Activated CD4-positive, alpha-beta T cell treated with anti-CD3 and anti-CD28 coated beads for 36 hours (primary cell): ENCODE data around the gene CYP4F11. TPM values are rescaled to one million over a fixed set of nuclear protein-coding genes. Genes with fewer than 3 reads are reported as not detected.
A peak's percentile ranks its signal among the peaks of the same experiment; 100 is the strongest.
"Not testable (repeated sequence)": the region's sequence is repeated elsewhere in the genome, so short reads cannot be mapped to it uniquely, and the experiment has no call there.

Source experiments
- ATAC-seq: fragments of 200-7000 bp; cut with Tn5 transposase; one replicate; pipeline ENCODE4 v1.10.0; 2021; ENCODE audit warnings: mild to moderate bottlenecking, moderate library complexity
- CTCF ChIA-PET: fragments of 350-600 bp; sonication (Branson Sonifier 250); formaldehyde crosslinking; loops from one replicate; lab custom pipeline; 2021; ENCODE audit warnings: antibody characterized with exemption; lab: Charles Lee
- POLR2A ChIA-PET: fragments of 350-600 bp; sonication (Branson Sonifier 250); formaldehyde crosslinking; loops from one replicate; lab custom pipeline; 2021; ENCODE audit warnings: antibody characterized with exemption, inconsistent platforms; lab: Charles Lee
- DNase-seq: peaks from one replicate; pipeline ENCODE4 v3.0.0-alpha.2; 2020
- H3K27ac Mint-ChIP-seq: one replicate; pipeline ENCODE4 v1.8.0; 2021; ENCODE audit warnings: mixed read lengths
- H3K27me3 Mint-ChIP-seq: one replicate; pipeline ENCODE4 v1.8.0; 2021; ENCODE audit warnings: mixed read lengths
- H3K36me3 Mint-ChIP-seq: one replicate; pipeline ENCODE4 v1.8.0; 2021; ENCODE audit warnings: low read depth, mixed read lengths
- H3K4me1 Mint-ChIP-seq: one replicate; pipeline ENCODE4 v1.8.0; 2021; ENCODE audit warnings: mixed read lengths
- H3K4me3 Mint-ChIP-seq: one replicate; pipeline ENCODE4 v1.8.0; 2021; ENCODE audit warnings: mild to moderate bottlenecking, moderate library complexity, mixed read lengths
- H3K9me3 Mint-ChIP-seq: one replicate; pipeline ENCODE4 v1.8.0; 2021; ENCODE audit warnings: low read depth, mixed read lengths
- intact Hi-C, 2 experiments: fragments of 100-400 bp; cut with DNase I in 1 of 2; cut with micrococcal nuclease in 1 of 2; formaldehyde crosslinking; loops; one replicate each; pipeline versions ENCODE4 v1.14.2 to v1.15.1; 2022 to 2024; cut with DNase I, micrococcal nuclease
- total RNA-seq, 2 experiments: library from RNA; stranded (reverse); gene quantifications; one replicate each; pipeline ENCODE4 v1.2.3, GENCODE V29; 2021

The CYP4F11 gene
- total RNA-seq, result not detected

- Mint-ChIP-seq H3K4me3 (no peak within 1 kb of the TSS), H3K9me3 (peaks cover 5% of the 10 kb centered on the region), H3K27ac (no peak within 1 kb of the TSS), H3K27me3 (peaks cover 5% of the 10 kb centered on the region), H3K36me3 (no peaks in the 10 kb centered on the region), H3K4me1 (no peaks in the 10 kb centered on the region)
- POLR2A ChIA-PET, result no interaction called here
- CTCF ChIA-PET, result interaction anchor here (1.0 kb wide), 1 partner anchor 125 kb away, joined by 4 read pairs; no protein-coding TSS in a partner anchor
- ATAC-seq, result no peak
- DNase-seq, result no peak
- intact Hi-C loops, result no loop called here
Observed at GRCh38 chr19:15934332-15935078, at the start of gene CYP4F11. TSS of gene CYP4F11 (minus strand) at chr19:15934529. CDS start at chr19:15934408, 121 bp downstream.

GRCh38 chr19:15979293-15979692 is 45.0 kb upstream of the CYP4F11 start:
- DNase-seq, result no peak
- Mint-ChIP-seq H3K4me1 (no peaks in the 10 kb centered on the region), H3K4me3 (no peak overlapping the region), H3K27ac (no peak overlapping the region), H3K27me3 (peaks cover 29% of the 10 kb centered on the region), H3K36me3 (peaks cover 4% of the 10 kb centered on the region), H3K9me3 (peaks cover 6% of the 10 kb centered on the region)
- ChIA-PET POLR2A (no interaction called here), CTCF (interaction anchor here (0.9 kb wide), 1 partner anchor 22 kb away, joined by 5 read pairs; no protein-coding TSS in a partner anchor)
- ATAC-seq, result no peak
- intact Hi-C loops, result no loop called here

GRCh38 chr19:15977690-15978089 is 43.4 kb upstream of the CYP4F11 start:
- ATAC-seq, result no peak
- no peak for DNase-seq
- CTCF ChIA-PET, result interaction anchor here (0.6 kb wide), 1 partner anchor 346 kb away, joined by 5 read pairs; no protein-coding TSS in a partner anchor
- intact Hi-C loops, result no loop called here
- Mint-ChIP-seq H3K27ac (no peak overlapping the region), H3K9me3 (peaks cover 3% of the 10 kb centered on the region), H3K36me3 (peaks cover 2% of the 10 kb centered on the region), H3K4me3 (no peak overlapping the region), H3K4me1 (no peaks in the 10 kb centered on the region), H3K27me3 (peaks cover 33% of the 10 kb centered on the region)
- POLR2A ChIA-PET, result no interaction called here

GRCh38 chr19:15976836-15977689 is 42.7 kb upstream of the CYP4F11 start:
- H3K27me3 Mint-ChIP-seq, result peaks cover 36% of the 10 kb centered on the region
- intact Hi-C loops, result no loop called here
- ATAC-seq (no peak), DNase-seq (no peak)
- no peak overlapping the region for H3K4me3 Mint-ChIP-seq
- no peak overlapping the region for H3K27ac Mint-ChIP-seq
- peaks cover 3% of the 10 kb centered on the region for H3K9me3 Mint-ChIP-seq
- H3K36me3 Mint-ChIP-seq, result peaks cover 2% of the 10 kb centered on the region
- POLR2A ChIA-PET, result no interaction called here
- no peaks in the 10 kb centered on the region for H3K4me1 Mint-ChIP-seq
- CTCF ChIA-PET, result no interaction called here

GRCh38 chr19:15974856-15975255 is 40.5 kb upstream of the CYP4F11 start:
- H3K9me3 Mint-ChIP-seq, result no peaks in the 10 kb centered on the region
- intact Hi-C loops, result no loop called here
- H3K27me3 Mint-ChIP-seq, result peaks cover 44% of the 10 kb centered on the region
- ATAC-seq (no peak), DNase-seq (no peak)
- ChIA-PET POLR2A (no interaction called here), CTCF (no interaction called here)
- H3K27ac Mint-ChIP-seq, result no peak overlapping the region
- H3K4me1 Mint-ChIP-seq, result no peaks in the 10 kb centered on the region
- H3K4me3 Mint-ChIP-seq, result no peak overlapping the region
- no peaks in the 10 kb centered on the region for H3K36me3 Mint-ChIP-seq

- H3K4me3 Mint-ChIP-seq, H3K27ac Mint-ChIP-seq, H3K4me1 Mint-ChIP-seq, H3K9me3 Mint-ChIP-seq, CTCF ChIA-PET, intact Hi-C loops, H3K36me3 Mint-ChIP-seq, ATAC-seq, DNase-seq: not testable (repeated sequence)
- peaks cover 34% of the 10 kb centered on the region for H3K27me3 Mint-ChIP-seq
- POLR2A ChIA-PET, result interaction anchor here (0.6 kb wide), 1 partner anchor 76 kb away, joined by 3 read pairs; no protein-coding TSS in a partner anchor
Observed at GRCh38 chr19:15972043-15972442, 37.7 kb upstream of the CYP4F11 start.

GRCh38 chr19:15971224-15971780 is 37.0 kb upstream of the CYP4F11 start:
- no peaks in the 10 kb centered on the region for H3K9me3 Mint-ChIP-seq
- H3K4me1 Mint-ChIP-seq, result no peaks in the 10 kb centered on the region
- POLR2A ChIA-PET, result no interaction called here
- H3K27ac Mint-ChIP-seq, result no peak overlapping the region
- CTCF ChIA-PET, result interaction anchor here (0.6 to 0.7 kb wide), 2 partner anchors 36 to 120 kb away, joined by 3 read pairs; no protein-coding TSS in a partner anchor
- H3K36me3 Mint-ChIP-seq, result no peaks in the 10 kb centered on the region
- ATAC-seq, result no peak
- peak; percentile 15 for DNase-seq
- no peak overlapping the region for H3K4me3 Mint-ChIP-seq
- peaks cover 32% of the 10 kb centered on the region for H3K27me3 Mint-ChIP-seq
- intact Hi-C loops, result no loop called here

- no peaks in the 10 kb centered on the region for H3K9me3 Mint-ChIP-seq
- H3K27ac Mint-ChIP-seq, result no peak overlapping the region
- intact Hi-C loops, result no loop called here
- H3K4me1 Mint-ChIP-seq, result no peaks in the 10 kb centered on the region
- CTCF ChIA-PET, result no interaction called here
- DNase-seq (no peak), ATAC-seq (no peak)
- H3K36me3 Mint-ChIP-seq, result no peaks in the 10 kb centered on the region
- H3K27me3 Mint-ChIP-seq, result peaks cover 7% of the 10 kb centered on the region
- POLR2A ChIA-PET, result no interaction called here
- H3K4me3 Mint-ChIP-seq, result no peak overlapping the region
Observed at GRCh38 chr19:15964231-15964630, 29.9 kb upstream of the CYP4F11 start.

- peaks cover 10% of the 10 kb centered on the region for H3K27me3 Mint-ChIP-seq
- no peaks in the 10 kb centered on the region for H3K36me3 Mint-ChIP-seq
- no peaks in the 10 kb centered on the region for H3K4me1 Mint-ChIP-seq
- ChIA-PET CTCF (no interaction called here), POLR2A (no interaction called here)
- H3K9me3 Mint-ChIP-seq, result no peaks in the 10 kb centered on the region
- DNase-seq, result peak; percentile 31
- H3K4me3 Mint-ChIP-seq, result no peak overlapping the region
- ATAC-seq, result no peak
- H3K27ac Mint-ChIP-seq, result no peak overlapping the region
- intact Hi-C loops, result no loop called here
Observed at GRCh38 chr19:15962319-15962718, 28.0 kb upstream of the CYP4F11 start.

GRCh38 chr19:15954820-15955219 is 20.5 kb upstream of the CYP4F11 start:
- Mint-ChIP-seq H3K36me3 (no peaks in the 10 kb centered on the region), H3K4me3 (no peak overlapping the region), H3K27me3 (peaks cover 28% of the 10 kb centered on the region), H3K27ac (no peak overlapping the region), H3K4me1 (no peaks in the 10 kb centered on the region), H3K9me3 (no peaks in the 10 kb centered on the region)
- DNase-seq (no peak), ATAC-seq (no peak)
- POLR2A ChIA-PET, result no interaction called here
- CTCF ChIA-PET, result no interaction called here
- intact Hi-C loops, result no loop called here

GRCh38 chr19:15948223-15949058 is 14.1 kb upstream of the CYP4F11 start, which contains the start of gene OR10H4:
TSS of gene OR10H4 (plus strand) at chr19:15949008. CDS start at chr19:15949008, 0 bp downstream.
- H3K4me3 Mint-ChIP-seq, result no peak within 1 kb of the TSS
- peaks cover 11% of the 10 kb centered on the region for H3K9me3 Mint-ChIP-seq
- peaks cover 20% of the 10 kb centered on the region for H3K27me3 Mint-ChIP-seq
- intact Hi-C loops, result no loop called here
- no peak for DNase-seq
- ChIA-PET POLR2A (no interaction called here), CTCF (interaction anchor here (0.6 kb wide), 1 partner anchor 12 kb away, joined by 3 read pairs; no protein-coding TSS in a partner anchor)
- ATAC-seq, result no peak
- peaks cover 5% of the 10 kb centered on the region for H3K36me3 Mint-ChIP-seq
- H3K4me1 Mint-ChIP-seq, result no peaks in the 10 kb centered on the region
- no peak within 1 kb of the TSS for H3K27ac Mint-ChIP-seq
